HG03520 (cell line): Measurements from ENCODE around the gene IMPG2.
A peak's percentile ranks its signal among the peaks of the same experiment; 100 is the strongest.

ENCODE experiments used
- ATAC-seq: cut with Tn5 transposase; IDR thresholded peaks from one replicate; pipeline ENCODE4 v1.9.1; 2021; ENCODE audit warnings: mild to moderate bottlenecking, moderate library complexity; ENCODE audit not compliant: unreplicated experiment

IMPG2 gene

DNA sequence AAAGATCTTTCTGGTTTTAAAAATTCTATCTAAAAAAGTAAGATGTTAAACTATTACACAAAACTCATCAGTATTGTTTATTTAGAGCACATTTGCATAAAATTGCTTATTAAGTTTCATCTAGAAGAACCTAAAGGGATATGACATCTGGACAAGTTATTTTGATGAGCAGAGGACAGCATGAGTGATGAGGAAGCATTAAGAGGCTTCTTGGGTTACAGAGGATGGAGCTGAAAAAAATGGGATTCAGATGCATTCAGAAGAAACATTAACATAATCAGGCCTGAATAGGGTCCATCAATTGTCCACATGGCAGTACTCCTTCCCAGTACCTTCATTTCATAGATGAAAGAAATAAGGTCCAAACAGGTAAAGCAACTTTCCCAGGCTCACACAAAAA is 41.6 kb downstream of the IMPG2 start:
- no peak for ATAC-seq

- ATAC-seq: no peak
These were observed 46.8 kb downstream of the IMPG2 start for GRCh38 chr3:101273608-101274007.

GRCh38 chr3:101273156-101273555 is 47.2 kb downstream of the IMPG2 start:
- ATAC-seq: no peak

GRCh38 chr3:101271728-101272127 is 48.6 kb downstream of the IMPG2 start:
- ATAC-seq: no peak

DNA sequence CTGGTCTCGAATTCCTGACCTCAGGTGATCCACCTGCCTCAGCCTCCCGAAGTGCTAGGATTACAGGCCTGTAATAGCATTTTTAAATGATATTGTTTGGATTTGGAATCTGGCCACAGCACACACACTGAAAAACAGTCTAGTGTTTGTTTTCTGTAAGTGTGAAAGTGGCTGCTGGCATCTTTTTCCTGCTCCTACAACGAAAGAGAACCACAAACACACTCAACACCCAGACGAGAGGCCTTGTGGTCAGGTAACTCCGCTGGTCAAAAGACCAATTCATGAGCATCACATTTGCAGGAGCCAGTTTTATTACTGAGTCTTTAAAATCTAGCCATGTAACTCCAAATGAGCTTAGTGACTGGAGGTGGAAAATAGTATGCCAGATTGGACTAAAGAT is 50.2 kb downstream of the IMPG2 start:
- no peak for ATAC-seq

DNA sequence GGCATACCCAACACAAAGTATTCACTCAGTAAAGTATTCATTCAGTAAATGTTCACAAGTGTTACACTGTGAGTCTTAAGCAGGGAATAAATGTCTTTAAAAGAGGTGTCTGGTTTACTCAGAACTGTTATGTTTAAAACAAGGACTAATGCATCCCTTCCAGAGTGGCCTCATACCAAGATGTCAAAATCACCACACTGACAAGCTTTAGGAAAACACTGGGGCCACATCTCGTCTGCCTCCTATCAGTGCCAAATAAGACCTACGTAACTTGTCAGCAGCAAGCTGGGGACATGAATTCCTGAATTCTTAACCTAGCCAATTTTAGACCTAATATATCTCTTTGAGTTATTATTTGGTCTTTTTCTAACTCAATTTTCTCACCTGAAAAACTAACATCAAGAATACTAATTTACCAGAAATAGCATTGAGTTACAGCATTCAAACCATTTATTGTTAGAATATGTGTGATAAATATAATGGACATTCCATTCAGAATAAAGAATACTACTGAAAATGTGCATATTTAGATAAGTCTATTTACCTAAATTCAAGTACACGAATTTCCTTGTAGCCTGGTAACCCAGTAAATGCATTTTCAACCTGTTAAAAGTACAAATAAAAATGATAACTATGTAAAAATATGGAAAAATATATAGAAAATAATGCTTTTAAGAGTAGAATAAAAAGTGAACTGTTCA is 51.3 kb downstream of the IMPG2 start:
- no peak for ATAC-seq

- no peak for ATAC-seq
These were observed 52.2 kb downstream of the IMPG2 start for GRCh38 chr3:101268141-101268540.

DNA sequence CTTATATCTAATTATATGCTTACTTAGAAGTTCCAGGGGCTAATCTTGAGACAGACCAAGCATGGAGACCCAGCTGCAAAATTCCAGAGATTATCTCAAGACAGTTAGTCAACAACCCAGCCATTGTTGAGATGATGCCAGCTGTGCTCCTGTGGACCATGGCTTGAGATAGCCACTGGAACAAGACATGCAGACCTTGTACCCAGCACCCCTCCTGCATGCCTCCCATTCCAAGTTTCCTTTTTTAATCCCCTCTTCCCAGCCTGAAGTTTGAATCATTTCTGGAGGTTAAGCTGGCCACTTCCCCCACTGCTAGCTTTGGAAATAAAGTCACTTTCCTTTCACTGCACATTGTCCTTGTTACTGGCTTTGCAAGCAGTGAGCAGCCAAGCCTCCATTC is 53.8 kb downstream of the IMPG2 start:
- ATAC-seq: no peak

GRCh38 chr3:101266071-101266470 is 54.3 kb downstream of the IMPG2 start:
- no peak for ATAC-seq

DNA sequence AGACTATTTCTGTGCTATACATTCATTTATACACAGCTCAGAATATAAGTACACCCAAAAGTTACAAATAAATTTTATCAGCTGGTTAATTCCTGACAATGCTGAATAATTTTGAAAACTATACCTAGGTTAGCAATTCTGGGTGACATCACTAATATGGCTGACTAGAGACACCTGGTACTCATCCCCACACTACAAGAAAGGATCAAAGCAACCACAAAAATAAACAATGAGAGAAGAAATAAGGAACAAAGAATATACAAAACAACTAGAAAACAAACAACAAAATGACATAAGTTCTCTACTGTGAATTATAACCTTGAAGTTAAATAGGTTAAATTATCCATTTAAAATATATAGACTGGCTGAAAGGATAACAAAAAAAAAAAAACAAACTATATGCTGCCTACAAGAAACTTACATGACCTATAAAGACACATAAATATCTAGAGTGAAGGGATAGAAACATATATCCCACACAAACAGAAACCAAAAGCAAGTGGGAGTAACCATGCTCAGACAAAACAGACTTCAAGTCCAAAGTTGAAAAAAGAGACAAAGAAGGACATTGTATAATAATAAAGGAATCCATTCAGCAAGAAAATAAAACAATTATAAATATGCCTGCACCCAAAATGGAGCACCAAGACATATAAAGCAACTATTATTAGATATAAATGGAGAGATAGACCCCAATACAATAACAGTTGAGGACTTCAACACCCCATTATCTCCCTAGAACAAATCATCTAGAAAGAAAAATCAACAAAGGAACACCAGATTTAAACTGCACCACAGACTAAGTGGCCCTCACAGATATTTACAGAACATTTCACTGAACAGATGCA is 57.8 kb downstream of the IMPG2 start:
- ATAC-seq: peak; percentile 81

DNA sequence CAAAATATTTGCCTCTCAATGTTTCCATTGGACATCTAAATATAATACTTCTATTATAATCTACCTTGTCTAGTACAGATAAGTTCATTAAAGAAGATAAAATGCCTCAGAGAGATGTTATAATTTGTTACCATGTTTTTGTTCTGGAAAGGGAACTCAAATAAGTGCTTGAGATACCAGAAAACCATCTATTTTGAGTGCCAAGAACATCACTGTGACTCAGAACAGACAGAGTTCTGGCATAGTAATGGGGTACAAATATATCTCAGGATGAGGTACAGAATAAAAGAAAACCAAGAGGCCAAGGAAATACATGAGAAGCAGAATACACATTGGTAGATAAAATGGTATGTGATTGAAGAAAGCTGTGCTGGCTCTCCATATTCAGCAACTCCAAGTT is 58.9 kb downstream of the IMPG2 start:
- ATAC-seq: no peak

GRCh38 chr3:101259485-101260341 is 60.7 kb downstream of the IMPG2 start:
- ATAC-seq: no peak

GRCh38 chr3:101256511-101256910 is 63.9 kb downstream of the IMPG2 start:
- ATAC-seq: no peak

GRCh38 chr3:101255441-101255840 is 64.9 kb downstream of the IMPG2 start:
- no peak for ATAC-seq

- ATAC-seq: no peak
These were observed 67.0 kb downstream of the IMPG2 start for GRCh38 chr3:101253396-101253795.

DNA sequence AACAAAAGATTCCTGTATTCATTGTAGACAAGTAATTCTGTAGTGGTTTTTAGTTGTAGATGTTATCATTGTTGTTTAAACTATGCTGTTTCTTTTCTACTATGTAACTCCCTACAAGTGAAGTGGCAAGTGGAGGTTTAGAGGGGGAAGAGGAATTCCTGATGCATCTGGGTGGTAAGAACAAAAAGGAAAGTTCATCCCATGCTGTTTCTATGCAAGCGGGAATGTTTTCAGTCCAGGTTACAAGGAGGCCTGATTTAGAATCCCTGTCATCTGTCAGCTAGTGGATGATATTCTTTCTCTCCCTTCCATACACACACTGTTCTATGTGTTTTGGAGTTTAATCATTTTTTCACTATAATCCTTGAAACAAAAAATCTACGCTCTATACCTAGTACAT is 67.4 kb downstream of the IMPG2 start:
- no peak for ATAC-seq

DNA sequence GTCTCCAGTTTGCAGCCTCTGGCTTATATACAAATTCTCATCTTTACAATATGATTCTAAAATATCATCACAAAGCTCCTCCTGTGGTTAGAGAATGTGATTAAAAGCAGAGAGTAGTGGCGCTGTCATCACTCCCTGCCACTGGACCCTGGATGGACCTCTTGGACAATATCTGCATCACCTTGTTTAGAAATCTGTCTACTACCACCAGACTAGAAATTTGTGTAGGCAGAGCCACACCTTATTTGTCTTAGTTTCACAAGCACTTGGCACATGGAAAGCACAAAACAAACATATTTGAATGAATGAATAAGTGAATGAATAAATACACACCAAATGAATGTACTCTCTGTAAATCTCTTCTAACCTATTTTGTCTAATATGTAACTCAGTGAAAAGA is 68.1 kb downstream of the IMPG2 start:
- no peak for ATAC-seq

GRCh38 chr3:101251441-101251840 is 68.9 kb downstream of the IMPG2 start:
- ATAC-seq: no peak

GRCh38 chr3:101249522-101249921 is 70.9 kb downstream of the IMPG2 start:
- no peak for ATAC-seq

- ATAC-seq: no peak
These were observed 71.6 kb downstream of the IMPG2 start for GRCh38 chr3:101248736-101249135.

DNA sequence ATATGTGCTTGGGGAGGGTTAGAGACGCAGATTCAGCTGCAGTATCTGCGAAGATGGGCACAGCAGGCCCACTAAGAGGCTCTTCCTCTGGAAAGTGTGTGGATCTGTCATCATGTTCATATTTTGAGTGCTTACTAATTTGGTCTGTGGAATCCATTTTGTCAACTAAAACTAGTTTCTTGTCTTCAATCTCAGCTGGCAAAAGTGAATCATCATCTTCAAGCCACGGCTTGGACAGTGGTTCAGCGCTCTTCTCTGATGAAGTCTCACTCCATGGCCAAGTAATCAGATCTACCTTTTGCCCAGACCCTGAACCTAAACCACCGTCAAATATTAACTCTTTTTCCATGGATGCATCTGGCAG is 76.2 kb downstream of the IMPG2 start:
- no peak for ATAC-seq
